Measurements from ENCODE around the gene H6PD. TPM values are rescaled to one million over a fixed set of nuclear protein-coding genes. Genes with fewer than 3 reads are reported as not detected.

The H6PD gene
- total RNA-seq, 1 donor, result 27.2 TPM

- no peak for TF ChIP-seq CTCF (IDR thresholded peaks at IDR 0.05; ENCODE audit: insufficient read depth, low read depth, low read length)
- no peak for DNase-seq (ENCODE audit: low read depth)
- H3K4me3 ChIP-seq (ENCODE audit: low read depth, low read length), result no peak overlapping the region
Measured at GRCh38 chr1:9308236-9308785, 73.7 kb downstream of the H6PD start.

DNA sequence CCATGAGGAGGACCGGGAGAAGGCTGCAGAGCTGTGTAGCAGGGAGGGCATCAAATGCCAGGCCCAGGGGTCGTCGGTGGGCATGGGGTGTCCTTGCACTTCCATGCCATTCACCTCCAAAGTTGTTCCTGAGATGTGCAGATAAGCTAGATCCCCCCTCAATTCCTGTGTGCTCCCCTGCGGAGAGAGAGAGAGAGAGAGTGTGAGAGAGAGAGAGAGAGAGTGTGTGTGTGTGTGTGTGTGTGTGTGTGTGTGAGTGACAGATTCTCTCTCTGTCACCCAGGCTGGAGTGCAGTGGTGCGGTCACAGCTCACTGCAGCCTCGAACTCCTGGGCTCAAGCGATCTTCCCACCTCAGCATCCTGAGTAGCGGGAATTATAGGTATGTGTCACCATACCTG, 74.5 kb downstream of the H6PD start:
- no peak for TF ChIP-seq CTCF (IDR thresholded peaks at IDR 0.05; ENCODE audit: insufficient read depth, low read depth, low read length)
- DNase-seq (ENCODE audit: low read depth), result no peak
- no peak overlapping the region for H3K4me3 ChIP-seq (ENCODE audit: low read depth, low read length)

- H3K4me3 ChIP-seq (ENCODE audit: low read depth, low read length), result no peak overlapping the region
- DNase-seq (ENCODE audit: low read depth), result no peak
- TF ChIP-seq CTCF (IDR thresholded peaks at IDR 0.05; ENCODE audit: insufficient read depth, low read depth, low read length), result no peak
Measured at GRCh38 chr1:9309991-9310390, 75.4 kb downstream of the H6PD start.

GRCh38 chr1:9311029-9311428, 76.5 kb downstream of the H6PD start:
- peak overlapping the region; percentile 15 for H3K4me3 ChIP-seq (ENCODE audit: low read depth, low read length)
- TF ChIP-seq CTCF (IDR thresholded peaks at IDR 0.05; ENCODE audit: insufficient read depth, low read depth, low read length), result no peak
- no peak for DNase-seq (ENCODE audit: low read depth)

DNA sequence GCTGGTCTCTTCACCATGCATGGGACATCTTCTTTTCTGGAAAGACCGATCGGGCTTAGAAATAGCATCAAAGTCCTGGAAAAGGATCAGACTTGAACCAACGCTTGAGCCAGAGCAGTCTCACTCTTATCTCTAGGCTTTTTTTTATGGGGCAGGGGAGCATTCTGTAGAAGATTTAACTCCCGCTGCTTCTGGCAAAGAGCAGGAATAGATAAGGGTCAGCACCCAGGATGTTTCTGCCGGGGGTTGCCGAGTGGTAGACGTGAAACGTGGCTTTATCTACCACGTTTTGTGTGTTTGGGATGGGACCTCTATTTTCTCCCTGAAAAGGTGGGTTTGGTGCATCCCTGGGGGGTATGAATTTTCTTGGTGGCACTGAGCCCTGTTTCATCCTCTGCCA, 76.9 kb downstream of the H6PD start:
- no peak for TF ChIP-seq CTCF (IDR thresholded peaks at IDR 0.05; ENCODE audit: insufficient read depth, low read depth, low read length)
- DNase-seq (ENCODE audit: low read depth), result peak; percentile 83
- H3K4me3 ChIP-seq (ENCODE audit: low read depth, low read length), result peak overlapping the region; percentile 15

DNA sequence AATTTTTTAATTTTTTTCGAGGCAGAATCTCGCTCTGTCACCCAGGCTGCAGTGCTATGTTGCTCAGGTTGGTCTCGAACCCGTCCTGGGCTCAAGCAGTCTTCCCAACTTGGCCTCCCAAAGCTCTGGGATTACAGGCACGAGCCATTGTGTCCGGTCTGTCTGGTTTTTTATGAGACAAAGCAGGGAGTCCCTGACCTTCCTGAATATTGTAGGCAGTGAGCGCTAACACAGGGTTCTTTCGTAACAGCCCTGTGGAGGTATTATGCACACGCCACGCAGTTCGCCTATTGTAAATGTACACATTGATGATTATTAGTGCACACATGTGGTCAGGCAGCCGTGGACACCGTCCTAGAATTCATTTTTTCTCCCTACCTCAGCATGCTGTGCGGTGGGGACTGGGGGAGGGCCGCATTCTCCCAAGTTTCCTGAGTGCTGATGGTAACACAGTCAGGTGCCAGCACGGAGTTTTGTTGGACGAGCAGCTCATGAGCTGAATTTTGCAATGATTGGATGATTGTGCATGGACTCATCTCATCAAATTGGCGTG, 77.7 kb downstream of the H6PD start:
- no peak for TF ChIP-seq CTCF (IDR thresholded peaks at IDR 0.05; ENCODE audit: insufficient read depth, low read depth, low read length)
- H3K4me3 ChIP-seq (ENCODE audit: low read depth, low read length), result no peak overlapping the region
- DNase-seq (ENCODE audit: low read depth), result peak; percentile 39

GRCh38 chr1:9313576-9313975, 79.0 kb downstream of the H6PD start:
- H3K4me3 ChIP-seq (ENCODE audit: low read depth, low read length), result no peak overlapping the region
- TF ChIP-seq CTCF (IDR thresholded peaks at IDR 0.05; ENCODE audit: insufficient read depth, low read depth, low read length), result no peak
- no peak for DNase-seq (ENCODE audit: low read depth)

All from fibroblast of villous mesenchyme (primary cell).